GM12878 (cell line): ENCODE measurements around the gene YBX2. TPM values are rescaled to one million over a fixed set of nuclear protein-coding genes. Genes with fewer than 3 reads are reported as not detected.

Experiments
- CEBPB ChIP-seq, 2 experiments: fragments of 150-350 bp in 1 of 2; IDR thresholded peaks; 2 replicates each; pipeline ENCODE4 v1.6.1; 2012 to 2014; ENCODE audit warnings: low read depth in 2 of 2, low read length in 2 of 2, borderline replicate concordance in 1 of 2, inconsistent platforms in 1 of 2
- CHD1 ChIP-seq: IDR thresholded peaks from 2 replicates; pipeline ENCODE4 v1.6.1; 2012; ENCODE audit warnings: low read depth, low read length, improper control_type of control experiment
- DPF2 ChIP-seq: fragments of 450-650 bp; IDR thresholded peaks from 2 replicates; pipeline ENCODE4 v1.6.1; 2017; ENCODE audit warnings: mild to moderate bottlenecking
- FOXK2 ChIP-seq: fragments of 450-650 bp; IDR thresholded peaks from 2 replicates; pipeline ENCODE4 v1.6.1; 2017; ENCODE audit warnings: mild to moderate bottlenecking, moderate library complexity
- KAT2A ChIP-seq: conservative IDR thresholded peaks from 2 replicates; pipeline ENCODE4 v1.6.1; 2011; ENCODE audit warnings: low read depth, low read length; ENCODE audit not compliant: control insufficient read depth
- KDM1A ChIP-seq: fragments of 200-600 bp; sonication (generic); IDR thresholded peaks from 2 replicates; pipeline ENCODE4 v1.6.1; 2016; ENCODE audit warnings: borderline replicate concordance
- NFIC ChIP-seq: IDR thresholded peaks from 2 replicates; pipeline ENCODE4 v1.6.1; 2012; ENCODE audit warnings: low read depth, mild to moderate bottlenecking, inconsistent platforms, low read length, moderate library complexity
- PML ChIP-seq: IDR thresholded peaks from 2 replicates; pipeline ENCODE4 v1.6.1; 2012; ENCODE audit warnings: low read length, inconsistent platforms
- POU2F2 ChIP-seq: IDR thresholded peaks from 3 replicates; pipeline ENCODE4 v1.6.1; 2011; ENCODE audit warnings: low read depth, mild to moderate bottlenecking, low read length, borderline replicate concordance
- RB1 ChIP-seq: fragments of 450-650 bp; formaldehyde crosslinking; IDR thresholded peaks from 2 replicates; pipeline ENCODE4 v1.6.1; 2017; ENCODE audit warnings: mild to moderate bottlenecking, borderline replicate concordance
- SIN3A ChIP-seq: IDR thresholded peaks from 2 replicates; pipeline ENCODE4 v1.6.1; 2012; ENCODE audit warnings: low read depth, low read length, improper control_type of control experiment
- SMAD1 ChIP-seq: fragments of 450-650 bp; IDR thresholded peaks from 2 replicates; pipeline ENCODE4 v1.6.1; 2018; ENCODE audit warnings: mild to moderate bottlenecking, low read depth; ENCODE audit not compliant: partially characterized antibody
- SP1 ChIP-seq: IDR thresholded peaks from one replicate; pipeline ENCODE4 v1.6.1; 2011; ENCODE audit warnings: low read depth, low read length
- SPI1 ChIP-seq: IDR thresholded peaks from 2 replicates; pipeline ENCODE4 v1.6.1; 2011; ENCODE audit warnings: low read depth, mild to moderate bottlenecking, low read length, moderate library complexity, borderline replicate concordance; ENCODE audit not compliant: insufficient read depth
- TAF1 ChIP-seq: IDR thresholded peaks from 2 replicates; pipeline ENCODE4 v1.6.1; 2011; ENCODE audit warnings: mild to moderate bottlenecking, low read depth, low read length, borderline replicate concordance
- TBL1XR1 ChIP-seq: IDR thresholded peaks from 2 replicates; pipeline ENCODE4 v1.6.1; 2012; ENCODE audit warnings: low read depth, low read length, improper control_type of control experiment
- YY1 ChIP-seq: IDR thresholded peaks from 2 replicates; pipeline ENCODE4 v1.6.1; 2011; ENCODE audit warnings: low read depth, mild to moderate bottlenecking, low read length
- ZNF622 ChIP-seq: fragments of 450-650 bp; IDR thresholded peaks from 2 replicates; pipeline ENCODE4 v1.6.1; 2017; ENCODE audit warnings: mild to moderate bottlenecking, inconsistent platforms
- polyA plus RNA-seq, 11 experiments: library from polyadenylated mRNA; depleted of rRNA in 4 of 11; unstranded in 6 of 11; stranded (reverse) in 5 of 11; fragments of >200 nt; fragmentation: Nextera tagmentation in 4 of 11; fragmentation: Illumina TruSeq in 1 of 11; extraction: Ambion mirVana in 4 of 11; extraction: Trizol in 1 of 11; gene quantifications; 1 replicate in 1 of 11; 2 replicates in 10 of 11; pipeline versions ENCODE4 v1.2.1 to v1.2.3, GENCODE V29; 2011 to 2016; ENCODE audit warnings: inconsistent platforms in 2 of 11, missing spikeins in 2 of 11, low read depth in 1 of 11
- total RNA-seq, 4 experiments: library from RNA; depleted of rRNA in 3 of 4; stranded (reverse); fragments of >200 nt in 3 of 4; fragmentation: Illumina TruSeq in 1 of 4; extraction: Trizol in 1 of 4; gene quantifications; 2 replicates each; pipeline versions ENCODE4 v1.2.1 to v1.2.3, GENCODE V29; 2013 to 2021
- TF ChIP-seq, protein P1 (sequence below): fragments of 450-650 bp; IDR thresholded peaks from 2 replicates; pipeline ENCODE4 v1.6.1; 2018; ENCODE audit warnings: mild to moderate bottlenecking, low read depth, moderate library complexity; ENCODE audit not compliant: partially characterized antibody
- TF ChIP-seq, protein P2 (sequence below): fragments of 450-650 bp; IDR thresholded peaks from 2 replicates; pipeline ENCODE4 v1.6.1; 2017; ENCODE audit warnings: mild to moderate bottlenecking
- TF ChIP-seq, protein P3 (sequence below): IDR thresholded peaks from 2 replicates; pipeline ENCODE4 v1.6.1; 2011; ENCODE audit warnings: mild to moderate bottlenecking, low read depth, low read length, moderate library complexity; ENCODE audit not compliant: insufficient replicate concordance
- TF ChIP-seq, protein P4 (sequence below): IDR thresholded peaks from 2 replicates; pipeline ENCODE4 v1.6.1; 2011; ENCODE audit warnings: low read depth, mild to moderate bottlenecking, low read length, moderate library complexity, borderline replicate concordance; ENCODE audit errors: extremely low read depth

Gene YBX2
- total and polyA plus RNA-seq, 10 of the 15 experiments (the other 5 are each of a cell fraction or from before 2014, with no cell fraction given): not detected

DNA sequence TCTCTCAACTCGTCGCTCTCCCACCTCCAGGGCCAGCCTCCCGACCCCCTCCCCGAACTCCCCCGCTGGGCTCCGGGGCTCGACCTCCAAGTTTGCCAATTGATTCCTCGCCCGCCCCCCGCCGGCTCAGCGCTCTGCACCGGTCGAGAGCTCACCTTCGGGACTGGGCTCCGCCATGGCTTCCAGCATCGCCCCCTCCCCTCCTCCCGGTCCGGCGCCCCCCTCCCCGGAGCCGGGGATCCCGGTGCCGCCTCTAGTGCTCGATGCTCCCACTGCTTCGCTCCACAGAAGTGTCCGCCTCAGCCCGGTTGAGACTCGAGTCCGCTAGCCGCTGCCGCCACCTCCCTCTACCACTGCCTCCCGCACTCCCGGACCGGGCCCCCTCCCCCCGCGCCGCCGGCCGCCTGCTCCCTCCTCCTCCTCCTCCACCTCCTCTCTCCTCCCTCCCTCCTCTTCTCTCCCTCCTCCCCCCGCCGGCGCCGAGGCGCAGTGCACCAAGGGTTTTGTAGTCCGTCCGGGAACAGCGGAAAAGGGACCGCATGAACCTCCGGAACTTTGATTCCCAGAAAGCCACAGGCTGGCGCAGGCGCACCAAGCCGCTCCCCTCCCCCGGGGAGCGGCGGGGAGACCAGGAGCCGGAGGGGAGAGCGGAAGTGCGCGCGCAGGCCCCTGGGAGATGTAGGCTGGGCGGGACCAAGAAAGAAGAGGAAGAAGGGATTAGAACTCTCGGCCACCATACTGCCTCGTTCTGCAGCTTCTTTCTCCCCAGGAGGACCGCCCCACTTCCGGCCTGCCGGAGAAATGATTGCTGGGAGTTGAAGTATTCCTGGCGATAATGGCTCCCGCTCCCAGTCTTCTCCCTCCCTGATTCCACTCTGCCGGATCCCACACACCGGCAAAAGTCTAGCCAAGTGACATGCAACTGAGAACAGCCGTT, 55.1 kb downstream of the YBX2 start, which contains the start of gene PHF23 (continued):
- TF ChIP-seq, protein P1, sequence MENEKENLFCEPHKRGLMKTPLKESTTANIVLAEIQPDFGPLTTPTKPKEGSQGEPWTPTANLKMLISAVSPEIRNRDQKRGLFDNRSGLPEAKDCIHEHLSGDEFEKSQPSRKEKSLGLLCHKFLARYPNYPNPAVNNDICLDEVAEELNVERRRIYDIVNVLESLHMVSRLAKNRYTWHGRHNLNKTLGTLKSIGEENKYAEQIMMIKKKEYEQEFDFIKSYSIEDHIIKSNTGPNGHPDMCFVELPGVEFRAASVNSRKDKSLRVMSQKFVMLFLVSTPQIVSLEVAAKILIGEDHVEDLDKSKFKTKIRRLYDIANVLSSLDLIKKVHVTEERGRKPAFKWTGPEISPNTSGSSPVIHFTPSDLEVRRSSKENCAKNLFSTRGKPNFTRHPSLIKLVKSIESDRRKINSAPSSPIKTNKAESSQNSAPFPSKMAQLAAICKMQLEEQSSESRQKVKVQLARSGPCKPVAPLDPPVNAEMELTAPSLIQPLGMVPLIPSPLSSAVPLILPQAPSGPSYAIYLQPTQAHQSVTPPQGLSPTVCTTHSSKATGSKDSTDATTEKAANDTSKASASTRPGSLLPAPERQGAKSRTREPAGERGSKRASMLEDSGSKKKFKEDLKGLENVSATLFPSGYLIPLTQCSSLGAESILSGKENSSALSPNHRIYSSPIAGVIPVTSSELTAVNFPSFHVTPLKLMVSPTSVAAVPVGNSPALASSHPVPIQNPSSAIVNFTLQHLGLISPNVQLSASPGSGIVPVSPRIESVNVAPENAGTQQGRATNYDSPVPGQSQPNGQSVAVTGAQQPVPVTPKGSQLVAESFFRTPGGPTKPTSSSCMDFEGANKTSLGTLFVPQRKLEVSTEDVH: peak; percentile 55
- TF ChIP-seq DPF2: no peak
- no peak for TF ChIP-seq FOXK2
- TF ChIP-seq KDM1A: no peak
- no peak for TF ChIP-seq CHD1
- no peak for TF ChIP-seq SMAD1
- peak; percentile 81 for TF ChIP-seq SPI1
- no peak for TF ChIP-seq CEBPB (IDR thresholded peaks at IDR 0.05; ENCODE audit: borderline replicate concordance in 1 of 2, low read depth in 2 of 2, low read length in 2 of 2)
- peak; percentile 68; the same call in 1 of the 2 replicates for TF ChIP-seq RB1
- TF ChIP-seq SIN3A: peak; percentile 39; the same call in 1 of the 2 replicates
- 0 out of 3 replicates have a peak, but pooled peaks have one; percentile 35 for TF ChIP-seq POU2F2
- peak; percentile 25; the same call in 1 of the 2 replicates for TF ChIP-seq TBL1XR1
- TF ChIP-seq ZNF622: no peak
- TF ChIP-seq, protein P2, sequence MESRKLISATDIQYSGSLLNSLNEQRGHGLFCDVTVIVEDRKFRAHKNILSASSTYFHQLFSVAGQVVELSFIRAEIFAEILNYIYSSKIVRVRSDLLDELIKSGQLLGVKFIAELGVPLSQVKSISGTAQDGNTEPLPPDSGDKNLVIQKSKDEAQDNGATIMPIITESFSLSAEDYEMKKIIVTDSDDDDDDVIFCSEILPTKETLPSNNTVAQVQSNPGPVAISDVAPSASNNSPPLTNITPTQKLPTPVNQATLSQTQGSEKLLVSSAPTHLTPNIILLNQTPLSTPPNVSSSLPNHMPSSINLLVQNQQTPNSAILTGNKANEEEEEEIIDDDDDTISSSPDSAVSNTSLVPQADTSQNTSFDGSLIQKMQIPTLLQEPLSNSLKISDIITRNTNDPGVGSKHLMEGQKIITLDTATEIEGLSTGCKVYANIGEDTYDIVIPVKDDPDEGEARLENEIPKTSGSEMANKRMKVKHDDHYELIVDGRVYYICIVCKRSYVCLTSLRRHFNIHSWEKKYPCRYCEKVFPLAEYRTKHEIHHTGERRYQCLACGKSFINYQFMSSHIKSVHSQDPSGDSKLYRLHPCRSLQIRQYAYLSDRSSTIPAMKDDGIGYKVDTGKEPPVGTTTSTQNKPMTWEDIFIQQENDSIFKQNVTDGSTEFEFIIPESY: no peak
- TF ChIP-seq YY1: peak; percentile 95
- TF ChIP-seq, protein P3, sequence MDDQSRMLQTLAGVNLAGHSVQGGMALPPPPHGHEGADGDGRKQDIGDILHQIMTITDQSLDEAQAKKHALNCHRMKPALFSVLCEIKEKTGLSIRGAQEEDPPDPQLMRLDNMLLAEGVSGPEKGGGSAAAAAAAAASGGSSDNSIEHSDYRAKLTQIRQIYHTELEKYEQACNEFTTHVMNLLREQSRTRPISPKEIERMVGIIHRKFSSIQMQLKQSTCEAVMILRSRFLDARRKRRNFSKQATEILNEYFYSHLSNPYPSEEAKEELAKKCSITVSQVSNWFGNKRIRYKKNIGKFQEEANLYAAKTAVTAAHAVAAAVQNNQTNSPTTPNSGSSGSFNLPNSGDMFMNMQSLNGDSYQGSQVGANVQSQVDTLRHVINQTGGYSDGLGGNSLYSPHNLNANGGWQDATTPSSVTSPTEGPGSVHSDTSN: no peak
- TF ChIP-seq NFIC: no peak
- TF ChIP-seq TAF1: 0 out of 2 replicates have a peak, but pooled peaks have one; percentile 13
- TF ChIP-seq PML: no peak; the same call in 1 of the 2 replicates
- no peak for TF ChIP-seq KAT2A
- TF ChIP-seq, protein P4, sequence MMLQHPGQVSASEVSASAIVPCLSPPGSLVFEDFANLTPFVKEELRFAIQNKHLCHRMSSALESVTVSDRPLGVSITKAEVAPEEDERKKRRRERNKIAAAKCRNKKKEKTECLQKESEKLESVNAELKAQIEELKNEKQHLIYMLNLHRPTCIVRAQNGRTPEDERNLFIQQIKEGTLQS: peak; percentile 49; the same call in 1 of the 2 replicates
- no peak for TF ChIP-seq SP1
